Globus pallidus (tissue), 1 donor: ENCODE results near the gene SAC3D1.
A peak's percentile ranks its signal among the peaks of the same experiment; 100 is the strongest.

ENCODE experiments used
- DNase-seq: peaks from one replicate; pipeline ENCODE4 v3.0.0-alpha.2; 2015; ENCODE audit warnings: low spot score

Gene SAC3D1

DNA sequence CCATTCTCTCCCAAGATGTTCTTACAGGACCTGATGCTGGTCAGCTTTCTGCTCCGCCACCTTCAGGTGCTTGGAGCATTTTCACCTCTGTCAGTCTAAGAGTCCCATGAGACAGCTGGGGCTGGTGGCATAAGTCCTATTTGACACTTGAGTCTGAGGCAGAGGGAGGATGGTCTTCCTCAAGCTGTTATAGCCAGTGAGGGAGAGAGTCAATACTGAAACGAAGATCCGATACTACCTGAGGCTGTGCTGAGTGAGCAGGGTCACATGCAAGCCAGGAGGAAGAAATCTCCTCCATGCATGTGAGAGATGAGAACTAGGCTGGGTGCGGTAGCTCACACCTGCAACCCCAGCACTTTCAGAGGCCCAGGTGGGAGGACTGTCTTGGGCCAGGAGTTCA, 48.6 kb downstream of the SAC3D1 start:
- DNase-seq: no peak

GRCh38 chr11:65090628-65091027, 49.6 kb downstream of the SAC3D1 start:
- DNase-seq: peak; percentile 86
